Coronary artery (tissue), 2 donors: Measurements from ENCODE around the gene OR6N1.

Source experiments
- DNase-seq: peaks from one replicate; pipeline ENCODE4 v3.0.0-alpha.2; 2017; ENCODE audit warnings: low spot score
- H3K27ac ChIP-seq, 2 donors: fragments of 200-600 bp; sonication (generic); one replicate each; pipeline ENCODE4 v1.5.1; 2016 to 2019
- H3K4me3 ChIP-seq: fragments of 200-600 bp; sonication (generic); 2 replicates; pipeline ENCODE4 v1.5.1; 2016; ENCODE audit warnings: mild to moderate bottlenecking, moderate library complexity
- CTCF ChIP-seq: fragments of 200-600 bp; sonication (generic); IDR thresholded peaks from one replicate; pipeline ENCODE4 v1.5.1; 2019; ENCODE audit warnings: antibody characterized with exemption

OR6N1 gene

GRCh38 chr1:158801396-158801795 lies 29.4 kb upstream of the OR6N1 start:
- no peak overlapping the region for H3K4me3 ChIP-seq
- TF ChIP-seq CTCF = no peak
- H3K27ac ChIP-seq = no peak overlapping the region
- DNase-seq = no peak

GRCh38 chr1:158800526-158800925 lies 28.5 kb upstream of the OR6N1 start:
- H3K4me3 ChIP-seq = no peak overlapping the region
- no peak for TF ChIP-seq CTCF

GRCh38 chr1:158799689-158800088 lies 27.7 kb upstream of the OR6N1 start:
- DNase-seq = no peak
- Histone ChIP-seq H3K27ac (no peak overlapping the region), H3K4me3 (no peak overlapping the region)
- no peak for TF ChIP-seq CTCF

More at GRCh38 chr1:158800526-158800925, 28.5 kb upstream of the OR6N1 start:
- H3K27ac ChIP-seq = no peak overlapping the region
- no peak for DNase-seq

- no peak for TF ChIP-seq CTCF
- no peak overlapping the region for H3K4me3 ChIP-seq
- no peak overlapping the region for H3K27ac ChIP-seq
- DNase-seq = no peak
Observed at GRCh38 chr1:158798531-158798930, 26.5 kb upstream of the OR6N1 start.

- no peak for TF ChIP-seq CTCF
- Histone ChIP-seq H3K27ac (no peak overlapping the region), H3K4me3 (no peak overlapping the region)
- no peak for DNase-seq
Observed at GRCh38 chr1:158794247-158794646, 22.3 kb upstream of the OR6N1 start.

- DNase-seq = no peak
- no peak overlapping the region for H3K4me3 ChIP-seq
- no peak for TF ChIP-seq CTCF
- H3K27ac ChIP-seq = no peak overlapping the region
Observed at GRCh38 chr1:158793604-158794003, 21.6 kb upstream of the OR6N1 start.

GRCh38 chr1:158781104-158781503 lies 9.1 kb upstream of the OR6N1 start, which contains the start of gene OR6N2:
Gene OR6N2 (minus strand): TSS chr1:158781204. CDS start chr1:158777635, 3,569 bp downstream.
- Histone ChIP-seq H3K4me3 (no peak within 1 kb of the TSS), H3K27ac (no peak within 1 kb of the TSS)
- no peak for DNase-seq
- TF ChIP-seq CTCF = no peak
